Spleen (tissue), 7 donors: ENCODE data around the gene CFAP74.

Experiments used
- POLR2A ChIP-seq, 3 donors: fragments of 450-650 bp; IDR thresholded peaks; one replicate each; pipeline ENCODE4 v1.5.1; 2017; ENCODE audit warnings: antibody characterized with exemption in 3 of 3, mild to moderate bottlenecking in 1 of 3
- POLR2AphosphoS5 ChIP-seq, 3 donors: sonication (generic); formaldehyde crosslinking; IDR thresholded peaks; one replicate each; pipeline ENCODE4 v1.5.1; 2017; ENCODE audit warnings: antibody characterized with exemption in 3 of 3
- TF ChIP-seq, protein P1 (sequence below), 11 experiments: fragments of 200-600 bp in 7 of 11; fragments of 450-650 bp in 4 of 11; sonication (generic) in 4 of 11; IDR thresholded peaks in 8 of 11; conservative IDR thresholded peaks in 3 of 11; 1 replicate in 7 of 11; 2 replicates in 4 of 11; pipeline versions ENCODE4 v1.4.0 to v1.8.0; 2016 to 2021; ENCODE audit warnings: antibody characterized with exemption in 11 of 11, inconsistent platforms in 4 of 11, mild to moderate bottlenecking in 1 of 11
- donor health status: DM: no; HTN: no; CAD: no; lungs with moderate emphysema.
- donor health status: DM: no; HTN: no; CAD: no.
- donor health status: DM: no; HTN: no; CAD: no.

DNA sequence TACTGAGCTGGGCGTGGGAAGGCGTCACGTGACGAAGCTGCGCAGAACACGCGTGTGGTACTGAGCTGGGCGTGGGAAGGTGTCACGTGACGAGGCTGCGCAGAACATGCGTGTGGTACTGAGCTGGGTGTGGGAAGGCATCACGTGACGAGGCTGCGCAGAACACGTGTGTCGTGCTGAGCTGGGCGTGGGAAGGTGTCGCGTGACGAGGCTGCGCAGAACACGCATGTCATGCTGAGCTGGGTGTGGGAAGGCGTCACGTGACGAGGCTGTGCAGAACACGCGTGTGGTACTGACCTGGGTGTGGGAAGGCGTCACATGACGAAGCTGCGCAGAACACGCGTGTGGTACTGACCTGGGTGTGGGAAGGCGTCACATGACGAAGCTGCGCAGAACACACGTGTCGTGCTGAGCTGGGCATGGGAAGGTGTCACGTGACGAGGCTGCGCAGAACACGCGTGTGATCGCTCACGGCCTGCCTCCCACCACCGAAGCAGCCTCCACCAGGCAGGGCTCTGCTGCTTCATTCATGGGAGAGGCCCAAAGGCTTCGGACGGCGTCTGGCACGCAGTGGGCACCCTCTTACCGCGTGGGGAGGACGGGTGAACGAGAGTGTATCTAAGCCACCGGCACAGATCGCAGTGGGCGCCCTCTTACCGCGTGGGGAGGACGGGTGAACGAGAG is 24.0 kb downstream of the CFAP74 start:
- no peak for TF ChIP-seq POLR2A (IDR thresholded peaks at IDR 0.05)
- TF ChIP-seq, protein P1, sequence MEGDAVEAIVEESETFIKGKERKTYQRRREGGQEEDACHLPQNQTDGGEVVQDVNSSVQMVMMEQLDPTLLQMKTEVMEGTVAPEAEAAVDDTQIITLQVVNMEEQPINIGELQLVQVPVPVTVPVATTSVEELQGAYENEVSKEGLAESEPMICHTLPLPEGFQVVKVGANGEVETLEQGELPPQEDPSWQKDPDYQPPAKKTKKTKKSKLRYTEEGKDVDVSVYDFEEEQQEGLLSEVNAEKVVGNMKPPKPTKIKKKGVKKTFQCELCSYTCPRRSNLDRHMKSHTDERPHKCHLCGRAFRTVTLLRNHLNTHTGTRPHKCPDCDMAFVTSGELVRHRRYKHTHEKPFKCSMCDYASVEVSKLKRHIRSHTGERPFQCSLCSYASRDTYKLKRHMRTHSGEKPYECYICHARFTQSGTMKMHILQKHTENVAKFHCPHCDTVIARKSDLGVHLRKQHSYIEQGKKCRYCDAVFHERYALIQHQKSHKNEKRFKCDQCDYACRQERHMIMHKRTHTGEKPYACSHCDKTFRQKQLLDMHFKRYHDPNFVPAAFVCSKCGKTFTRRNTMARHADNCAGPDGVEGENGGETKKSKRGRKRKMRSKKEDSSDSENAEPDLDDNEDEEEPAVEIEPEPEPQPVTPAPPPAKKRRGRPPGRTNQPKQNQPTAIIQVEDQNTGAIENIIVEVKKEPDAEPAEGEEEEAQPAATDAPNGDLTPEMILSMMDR (IDR thresholded peaks at IDR 0.05 in 8 of 11, conservative IDR thresholded peaks at IDR 0.05 in 3 of 11): no peak
- TF ChIP-seq POLR2AphosphoS5 (IDR thresholded peaks at IDR 0.05): no peak
